Prostate gland (tissue), 2 donors: ENCODE results near the gene POLD4.

Experiments
- POLR2A ChIP-seq: fragments of 450-650 bp; IDR thresholded peaks from one replicate; pipeline ENCODE4 v1.6.1; 2016; ENCODE audit warnings: antibody characterized with exemption, mild to moderate bottlenecking
- TF ChIP-seq, protein P1 (sequence below), 4 experiments: fragments of 200-600 bp in 2 of 4; fragments of 450-650 bp in 2 of 4; sonication (generic) in 2 of 4; IDR thresholded peaks; 1 replicate in 3 of 4; 2 replicates in 1 of 4; pipeline ENCODE4 v1.5.1; 2016 to 2019; ENCODE audit warnings: antibody characterized with exemption in 4 of 4, mild to moderate bottlenecking in 2 of 4, moderate library complexity in 2 of 4

GRCh38 chr11:67371911-67372320, 18.6 kb upstream of the POLD4 start:
- TF ChIP-seq, protein P1, sequence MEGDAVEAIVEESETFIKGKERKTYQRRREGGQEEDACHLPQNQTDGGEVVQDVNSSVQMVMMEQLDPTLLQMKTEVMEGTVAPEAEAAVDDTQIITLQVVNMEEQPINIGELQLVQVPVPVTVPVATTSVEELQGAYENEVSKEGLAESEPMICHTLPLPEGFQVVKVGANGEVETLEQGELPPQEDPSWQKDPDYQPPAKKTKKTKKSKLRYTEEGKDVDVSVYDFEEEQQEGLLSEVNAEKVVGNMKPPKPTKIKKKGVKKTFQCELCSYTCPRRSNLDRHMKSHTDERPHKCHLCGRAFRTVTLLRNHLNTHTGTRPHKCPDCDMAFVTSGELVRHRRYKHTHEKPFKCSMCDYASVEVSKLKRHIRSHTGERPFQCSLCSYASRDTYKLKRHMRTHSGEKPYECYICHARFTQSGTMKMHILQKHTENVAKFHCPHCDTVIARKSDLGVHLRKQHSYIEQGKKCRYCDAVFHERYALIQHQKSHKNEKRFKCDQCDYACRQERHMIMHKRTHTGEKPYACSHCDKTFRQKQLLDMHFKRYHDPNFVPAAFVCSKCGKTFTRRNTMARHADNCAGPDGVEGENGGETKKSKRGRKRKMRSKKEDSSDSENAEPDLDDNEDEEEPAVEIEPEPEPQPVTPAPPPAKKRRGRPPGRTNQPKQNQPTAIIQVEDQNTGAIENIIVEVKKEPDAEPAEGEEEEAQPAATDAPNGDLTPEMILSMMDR (IDR thresholded peaks at IDR 0.05): no peak
- TF ChIP-seq POLR2A: no peak
